NCI-H1436 (cell line): ENCODE results near the gene SEPTIN10.
"Not testable (repeated sequence)": the region's sequence is repeated elsewhere in the genome, so short reads cannot be mapped to it uniquely, and the experiment has no call there.

Source experiments
- DNase-seq: peaks from one replicate; lab custom pipeline; 2025; lab: John Stamatoyannopoulos, UW

SEPTIN10 gene

GRCh38 chr2:109545828-109546713 is 67.7 kb downstream of the SEPTIN10 start:
- DNase-seq = no peak

- no peak for DNase-seq
These were observed 71.4 kb downstream of the SEPTIN10 start for GRCh38 chr2:109542384-109542783.

- DNase-seq = no peak
These were observed 75.2 kb downstream of the SEPTIN10 start for GRCh38 chr2:109538546-109538945.

- no peak for DNase-seq
These were observed 76.1 kb downstream of the SEPTIN10 start for GRCh38 chr2:109537565-109538222.

GRCh38 chr2:109536556-109536955 is 77.2 kb downstream of the SEPTIN10 start:
- DNase-seq = not testable (repeated sequence)

- DNase-seq = no peak
These were observed 78.4 kb downstream of the SEPTIN10 start for GRCh38 chr2:109535217-109535946.

- no peak for DNase-seq
These were observed 79.9 kb downstream of the SEPTIN10 start for GRCh38 chr2:109533823-109534222.

GRCh38 chr2:109532728-109533076 is 81.1 kb downstream of the SEPTIN10 start:
- no peak for DNase-seq

- no peak for DNase-seq
These were observed 81.7 kb downstream of the SEPTIN10 start for GRCh38 chr2:109531896-109532727.

GRCh38 chr2:109531221-109531620 is 82.5 kb downstream of the SEPTIN10 start:
- DNase-seq = no peak

GRCh38 chr2:109530712-109531111 is 83.1 kb downstream of the SEPTIN10 start:
- DNase-seq = no peak

GRCh38 chr2:109529532-109530449 is 84.0 kb downstream of the SEPTIN10 start:
- DNase-seq = no peak

- no peak for DNase-seq
These were observed 84.8 kb downstream of the SEPTIN10 start for GRCh38 chr2:109528811-109529501.

- no peak for DNase-seq
These were observed 85.7 kb downstream of the SEPTIN10 start for GRCh38 chr2:109527846-109528705.

GRCh38 chr2:109527079-109527478 is 86.7 kb downstream of the SEPTIN10 start:
- no peak for DNase-seq

- DNase-seq = no peak
These were observed 87.3 kb downstream of the SEPTIN10 start for GRCh38 chr2:109526442-109526970.

GRCh38 chr2:109525836-109526235 is 87.9 kb downstream of the SEPTIN10 start:
- no peak for DNase-seq

GRCh38 chr2:109523536-109524361 is 90.0 kb downstream of the SEPTIN10 start:
- DNase-seq = no peak
